Midbrain (tissue), 1 donor: ENCODE data around the gene TDRD3.

ENCODE experiments used
- DNase-seq: peaks from one replicate; lab custom pipeline; 2025; lab: John Stamatoyannopoulos, UW

The TDRD3 gene

GRCh38 chr13:60454425-60454824 lies 57.4 kb downstream of the TDRD3 start:
- DNase-seq, result no peak

GRCh38 chr13:60463787-60464186 lies 66.8 kb downstream of the TDRD3 start:
- DNase-seq, result no peak

GRCh38 chr13:60467098-60467497 lies 70.1 kb downstream of the TDRD3 start:
- DNase-seq, result no peak

- DNase-seq, result no peak
Measured at GRCh38 chr13:60479273-60479672, 82.3 kb downstream of the TDRD3 start.

DNA sequence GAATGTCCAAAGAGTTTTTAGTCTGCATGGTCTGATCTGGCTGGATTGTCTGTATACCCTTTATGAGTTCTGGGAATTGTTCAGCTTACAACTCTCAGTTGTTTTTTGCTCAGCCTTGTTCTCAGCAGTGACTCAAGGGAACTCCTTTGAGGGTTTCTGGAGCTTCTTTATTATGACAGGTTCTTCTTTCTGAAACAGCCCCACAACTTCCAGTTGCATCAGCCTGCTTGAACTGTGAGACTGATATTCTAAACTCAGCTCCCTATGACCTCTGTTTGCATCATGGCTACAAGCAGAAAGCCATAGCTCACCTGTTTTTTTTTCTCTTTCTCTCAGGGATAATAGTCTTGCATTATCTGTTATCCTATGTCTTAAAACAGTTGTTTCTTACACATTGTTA lies 85.0 kb downstream of the TDRD3 start:
- no peak for DNase-seq

DNA sequence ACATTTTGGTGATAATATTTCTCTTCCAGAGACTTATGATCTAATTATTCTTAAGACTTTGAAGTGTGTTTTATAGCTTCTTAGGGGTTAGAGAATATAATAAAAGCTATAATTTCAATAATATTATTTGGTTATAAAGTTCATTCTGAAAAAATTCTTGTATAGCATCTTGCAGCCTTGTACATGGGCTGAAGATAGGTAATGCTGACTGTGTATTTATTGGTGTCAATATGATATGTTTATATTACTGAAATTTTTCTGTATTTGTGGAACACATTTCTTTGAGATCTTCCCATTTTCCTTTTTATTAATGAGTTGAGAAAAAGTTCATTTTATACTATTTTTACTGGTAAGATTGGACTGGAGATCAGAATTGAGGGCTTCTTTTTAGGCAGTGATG lies 87.8 kb downstream of the TDRD3 start:
- DNase-seq, result no peak

DNA sequence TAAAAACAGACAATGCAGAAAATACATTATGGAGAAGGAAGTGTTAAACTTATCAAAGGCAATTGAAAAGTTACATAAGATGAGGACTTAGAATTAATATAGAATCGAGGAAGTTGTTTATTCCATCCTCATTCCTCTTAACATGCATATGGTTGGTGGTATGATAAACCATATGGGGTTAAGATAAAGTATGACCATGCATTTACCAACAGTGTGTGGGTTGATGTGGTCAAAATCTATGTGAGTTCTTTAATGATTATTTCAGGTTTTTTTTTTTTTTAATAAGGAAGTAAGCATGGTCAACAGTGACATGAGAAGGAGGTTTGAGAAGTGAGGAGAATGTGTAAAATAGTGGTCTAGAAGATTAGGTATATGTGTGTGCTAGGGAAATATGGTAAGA lies 94.5 kb downstream of the TDRD3 start:
- DNase-seq, result no peak

DNA sequence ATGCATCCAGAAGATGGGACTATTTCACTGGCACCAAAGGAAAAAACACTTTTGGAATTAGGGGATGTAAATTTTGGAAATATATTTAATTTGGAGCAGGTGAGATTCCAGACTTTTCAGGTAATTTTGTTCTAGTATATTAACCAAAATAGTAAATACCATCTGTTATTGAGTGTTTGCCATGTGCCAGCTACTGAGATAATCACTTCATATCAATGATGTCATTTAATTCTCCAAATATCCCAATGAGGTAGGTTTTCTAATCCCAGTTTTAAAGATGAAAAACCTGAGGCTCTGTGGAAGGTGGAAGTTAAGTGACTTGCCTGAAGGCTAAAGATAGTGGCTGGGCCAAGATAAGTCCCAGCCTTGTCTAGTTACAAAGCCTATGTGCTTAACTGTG lies 95.2 kb downstream of the TDRD3 start:
- DNase-seq, result no peak

- DNase-seq, result no peak
Measured at GRCh38 chr13:60494296-60494695, 97.3 kb downstream of the TDRD3 start.

GRCh38 chr13:60501236-60501635 lies 104.2 kb downstream of the TDRD3 start:
- no peak for DNase-seq

- no peak for DNase-seq
Measured at GRCh38 chr13:60509601-60510386, 112.8 kb downstream of the TDRD3 start.

DNA sequence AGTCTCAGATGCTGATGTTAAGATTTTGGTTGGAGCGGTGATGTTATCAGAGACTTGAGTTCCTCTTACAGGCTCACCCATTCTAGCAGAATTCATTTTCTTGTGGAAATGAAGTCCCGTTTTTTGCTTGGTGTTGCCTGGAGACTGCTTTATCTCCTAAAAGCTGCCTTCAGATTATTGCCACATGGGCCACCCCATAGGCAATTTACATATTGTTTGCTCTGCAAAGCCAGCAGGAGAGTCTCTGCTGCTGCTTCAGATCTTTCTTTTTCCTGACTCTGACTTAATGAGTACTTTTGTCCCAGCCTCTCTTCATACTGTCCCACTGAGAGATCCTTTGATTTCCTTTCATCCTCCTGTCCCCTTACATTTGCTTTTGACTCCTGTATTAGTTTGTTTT lies 114.6 kb downstream of the TDRD3 start:
- DNase-seq, result no peak

- DNase-seq, result no peak
Measured at GRCh38 chr13:60514891-60515290, 117.9 kb downstream of the TDRD3 start.

DNA sequence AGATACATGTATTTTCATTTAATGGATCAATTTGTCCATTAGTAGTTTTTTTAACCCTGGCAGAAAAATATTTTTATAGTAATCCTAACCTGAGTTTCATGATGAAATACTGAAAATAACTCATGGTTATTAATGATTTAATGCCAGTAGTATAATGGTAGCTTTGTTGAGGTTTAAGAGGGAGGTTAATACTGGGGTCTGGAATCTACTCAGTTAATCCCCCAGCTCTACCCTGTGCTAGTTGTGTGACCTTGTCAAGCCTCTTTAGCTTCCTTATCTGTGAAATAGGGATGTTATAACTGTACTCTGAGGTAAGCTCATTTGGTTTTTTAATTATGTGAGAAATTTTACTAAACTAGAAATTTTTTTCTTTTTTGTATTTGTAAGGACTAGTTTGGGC lies 122.5 kb downstream of the TDRD3 start:
- DNase-seq, result no peak

- DNase-seq, result no peak
Measured at GRCh38 chr13:60520902-60521569, 124.0 kb downstream of the TDRD3 start.

- DNase-seq, result no peak
Measured at GRCh38 chr13:60538566-60538965, 141.5 kb downstream of the TDRD3 start.

DNA sequence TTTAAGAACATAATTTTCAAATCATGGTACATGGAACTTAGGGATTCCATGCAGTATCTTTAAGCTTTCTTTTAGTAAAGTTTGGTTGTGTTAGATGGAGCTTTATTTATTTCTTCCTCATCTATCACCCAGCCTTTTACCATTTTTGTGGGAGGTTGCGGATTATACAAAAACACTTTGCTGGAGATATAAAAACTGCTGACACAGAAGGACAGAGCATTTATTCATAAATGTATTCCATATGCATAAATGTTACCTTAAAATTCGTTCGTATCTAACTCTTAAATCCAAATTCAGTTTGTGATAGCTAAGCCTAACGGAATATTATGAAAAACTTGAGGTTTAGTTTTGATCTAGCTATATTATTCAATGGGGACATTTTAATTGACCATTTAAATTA lies 143.3 kb downstream of the TDRD3 start:
- no peak for DNase-seq

DNA sequence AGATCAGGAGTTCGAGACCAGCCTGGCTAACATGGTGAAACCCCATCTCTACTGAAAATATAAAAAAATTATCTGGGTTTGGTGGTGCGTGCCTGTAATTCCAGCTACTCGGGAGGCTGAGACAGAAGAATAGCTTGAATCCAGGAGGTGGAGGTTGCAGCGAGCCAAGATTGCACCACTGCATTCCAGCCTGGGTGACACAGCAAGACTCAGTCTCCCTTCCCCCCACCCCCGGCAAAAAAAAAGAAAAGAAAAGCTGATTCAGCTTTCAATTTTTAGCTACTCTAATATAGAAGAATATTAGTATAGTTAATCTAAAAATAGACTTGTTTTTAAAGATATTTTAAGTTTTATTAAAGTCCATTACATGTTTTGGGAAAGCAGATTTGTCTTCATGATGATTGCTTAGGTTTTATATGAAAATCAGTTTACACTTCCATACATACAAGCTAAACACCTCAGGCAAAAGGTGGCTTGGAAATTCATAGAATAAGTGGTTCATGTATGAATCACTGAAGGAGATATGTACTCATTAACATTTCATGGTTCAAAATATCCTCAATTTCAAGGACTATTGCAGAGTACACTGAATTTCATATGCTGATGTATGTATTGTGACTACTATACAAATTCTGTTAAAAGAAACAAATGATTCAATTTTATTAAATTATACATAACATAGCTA lies 165.2 kb downstream of the TDRD3 start:
- DNase-seq, result no peak

DNA sequence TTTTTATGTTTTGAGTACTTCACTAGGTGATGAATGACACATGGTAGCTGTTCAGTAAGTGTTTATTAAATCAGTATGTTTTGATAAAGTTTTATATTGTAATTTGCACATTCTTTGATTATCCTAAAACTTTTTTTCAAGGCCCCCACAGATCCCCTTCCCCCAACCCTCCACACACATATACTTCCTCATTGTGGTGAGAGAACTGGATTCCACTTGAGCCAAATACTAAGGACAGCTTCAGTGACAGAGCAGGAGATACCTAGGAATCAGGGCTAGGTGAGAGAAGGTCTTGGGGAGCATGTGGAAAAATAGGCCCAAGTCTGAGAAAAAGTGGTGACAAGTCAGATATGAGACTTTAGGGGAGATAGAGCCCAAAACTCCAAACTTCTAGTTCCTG lies 174.6 kb downstream of the TDRD3 start:
- no peak for DNase-seq

DNA sequence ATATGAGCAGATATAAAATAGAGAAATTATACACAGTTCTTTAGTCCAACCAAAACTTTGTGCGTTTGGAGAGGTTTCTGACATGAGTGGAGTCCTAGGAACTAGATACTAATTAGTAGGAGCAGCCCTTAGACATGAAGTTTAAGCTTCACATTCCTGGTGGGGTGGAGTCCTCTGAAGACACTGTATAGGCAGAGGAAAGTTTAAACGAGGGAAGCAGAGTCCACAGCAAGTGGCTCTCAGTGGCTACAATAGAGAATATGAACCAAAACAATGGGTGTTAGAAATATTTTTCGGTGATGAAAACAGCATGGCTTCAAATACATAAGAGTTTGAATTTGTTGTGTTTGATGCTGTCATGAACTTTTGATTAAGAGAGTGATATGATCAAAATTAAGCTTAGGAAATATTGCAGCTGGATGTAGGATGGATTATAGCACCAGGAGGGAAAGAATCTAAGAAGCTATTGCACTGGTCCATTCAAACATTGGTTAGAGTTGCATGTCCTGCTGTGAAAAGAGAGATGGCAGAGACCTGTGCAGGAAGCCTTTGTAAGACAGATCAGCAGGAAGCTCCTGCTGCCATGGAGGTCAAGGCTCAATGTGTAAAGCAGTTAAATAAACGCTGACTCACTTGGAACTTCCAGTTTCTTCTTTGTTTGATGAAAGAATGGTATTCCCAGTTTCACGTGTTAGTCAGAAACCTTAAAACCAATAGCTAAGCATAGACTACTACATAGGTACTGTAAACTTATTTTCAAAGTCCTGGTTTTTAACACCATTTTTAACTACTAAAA lies 175.2 kb downstream of the TDRD3 start:
- DNase-seq, result no peak

DNA sequence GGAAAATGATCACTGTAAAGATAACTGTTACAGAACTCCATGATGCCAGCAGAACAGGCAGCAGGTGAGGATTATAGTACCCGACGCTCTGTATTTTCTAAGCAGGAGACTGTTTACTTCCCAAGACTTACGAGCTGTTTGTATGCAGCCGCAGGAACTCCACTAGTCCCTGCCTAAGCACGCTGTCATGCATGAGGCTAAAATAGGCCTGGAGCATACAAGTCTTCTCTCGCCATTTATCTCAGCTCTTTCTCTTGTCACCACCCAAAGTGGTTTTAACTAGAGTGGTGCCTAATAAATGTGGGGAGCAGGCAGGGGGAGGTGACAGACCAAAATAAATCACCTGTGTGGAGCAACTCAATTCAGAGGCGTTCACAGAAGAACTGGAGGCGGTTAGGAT lies 175.8 kb downstream of the TDRD3 start:
- no peak for DNase-seq

DNA sequence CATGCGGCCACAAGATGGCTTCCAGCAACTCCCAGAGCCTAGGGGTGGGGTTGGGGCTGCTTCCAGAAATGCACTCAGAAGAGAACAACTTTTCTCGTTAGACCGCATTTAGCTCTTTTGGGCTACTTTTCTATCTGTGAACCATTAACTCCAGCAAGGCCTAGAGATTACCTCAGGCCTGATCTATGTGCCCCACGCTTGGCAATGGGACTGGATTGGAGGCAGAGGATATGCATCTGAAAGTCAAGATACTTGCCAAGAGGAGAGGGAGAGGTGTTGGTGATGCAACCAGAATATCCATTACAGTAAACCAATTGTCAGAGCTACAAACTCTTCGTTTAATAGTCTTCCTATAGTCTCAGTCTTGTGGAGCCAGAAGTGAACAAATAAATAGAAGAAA lies 177.7 kb downstream of the TDRD3 start:
- DNase-seq, result no peak
